ENCODE measurements around the gene ACAA1. TPM values are rescaled to one million over a fixed set of nuclear protein-coding genes. Genes with fewer than 3 reads are reported as not detected.
A peak's percentile ranks its signal among the peaks of the same experiment; 100 is the strongest.

The ACAA1 gene
- total and polyA plus RNA-seq, 2 of the 4 experiments (the other 2 are of a cell fraction), result 30.8 to 62.4 TPM

DNA sequence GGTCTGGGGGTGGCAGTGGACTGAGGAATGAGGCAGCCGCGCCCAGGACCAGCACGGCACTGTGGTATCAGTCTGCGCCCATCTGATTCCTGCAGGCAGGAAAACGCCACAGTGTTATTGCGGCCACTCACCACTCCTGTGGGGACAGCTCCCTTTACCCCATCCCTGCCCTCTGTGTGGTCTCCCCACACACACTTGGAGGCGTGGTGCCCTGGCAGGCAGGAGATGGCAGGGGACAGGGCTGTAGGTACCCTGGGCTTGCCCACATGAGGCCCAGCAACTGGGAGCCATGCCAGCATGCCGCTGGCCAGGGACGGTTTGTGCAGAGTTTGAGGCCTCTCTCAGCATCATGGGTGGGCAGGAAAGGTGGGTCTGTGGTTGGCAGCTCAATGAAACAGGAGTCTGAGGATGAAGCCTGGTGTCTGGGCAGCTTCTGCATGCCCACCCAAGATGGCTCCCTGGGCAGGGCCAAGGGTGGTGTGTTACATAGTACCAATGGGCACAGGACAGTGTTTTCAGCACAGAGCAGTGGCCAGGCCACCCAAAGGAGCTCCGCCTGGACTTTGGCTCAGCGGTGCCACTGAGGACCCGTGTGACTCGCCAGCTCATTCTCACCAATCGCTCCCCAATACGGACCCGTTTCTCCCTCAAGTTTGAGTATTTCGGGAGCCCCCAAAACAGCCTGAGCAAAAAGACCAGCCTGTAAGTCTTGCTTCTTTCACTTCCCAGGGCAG is 27.2 kb downstream of the ACAA1 start:
- POLR2A ChIA-PET (ENCODE audit: unreplicated experiment), result no interaction called here
- H3K4me2 ChIP-seq (ENCODE audit: low read depth, low read length), result no peak overlapping the region
- no peak overlapping the region for H3K18ac ChIP-seq (ENCODE audit: low read depth, low read length)
- ATAC-seq (ENCODE audit: low read depth), result no peak
- H3K4me1 ChIP-seq (ENCODE audit: control insufficient read depth, insufficient read depth, low read length), result no peaks in the 10 kb centered on the region
- H4K8ac ChIP-seq (ENCODE audit: low read depth in 2 of 2, low read length in 2 of 2), result no peak overlapping the region
- no peak overlapping the region for H2AK9ac ChIP-seq (replicated peaks; ENCODE audit: low read depth, low read length, poor library complexity)
- H2AK5ac ChIP-seq (ENCODE audit: low read depth, low read length), result no peak overlapping the region
- CTCF ChIA-PET, result no interaction called here
- peak overlapping the region; percentile 44 for H2AFZ ChIP-seq (replicated peaks; ENCODE audit: low read length, poor library complexity)
- H3K9ac ChIP-seq (ENCODE audit: low read depth, low read length), result no peak overlapping the region
- no peaks in the 10 kb centered on the region for H3K36me3 ChIP-seq (ENCODE audit: control insufficient read depth, insufficient read depth, low read length)
- no peak overlapping the region for H3K23ac ChIP-seq (ENCODE audit: low read depth, low read length)
- no TSS peak for BruUV-seq (replicated peaks)
- WGBS, 2 experiments (ENCODE audit: extremely low coverage in 2 of 2, insufficient read length in 1 of 2), result 93% methylated on average over 10 of the region's 17 CpGs; no CpG with 5 or more reads in 1 of the 2 experiments
- no peak overlapping the region for H3K27ac ChIP-seq (ENCODE audit: insufficient read depth, low read length)
- H2BK120ac ChIP-seq (ENCODE audit: low read depth, low read length), result no peak overlapping the region
- no peak overlapping the region for H3K4me3 ChIP-seq (ENCODE audit: insufficient read depth, low read depth, low read length)
- no peak overlapping the region for H3K4ac ChIP-seq (ENCODE audit: low read depth, low read length)
- H2BK5ac ChIP-seq (ENCODE audit: low read depth, low read length, poor library complexity, severe bottlenecking), result no peak overlapping the region
- no peak overlapping the region for H3K56ac ChIP-seq (ENCODE audit: extremely low read depth, insufficient read depth, low read length)
- no peak overlapping the region for H2BK20ac ChIP-seq (ENCODE audit: low read depth, low read length)
- H4K91ac ChIP-seq (ENCODE audit: insufficient read depth, low read depth, low read length), result no peak overlapping the region
- intact Hi-C loops (cut with micrococcal nuclease) (no loop called here), in situ Hi-C loops (cut with MboI; ENCODE audit: low sequenced_read_pairs) (no loop called here), dilution Hi-C loops (cut with HindIII; ENCODE audit: low sequenced_read_pairs, unreplicated experiment) (no loop called here)
- H4K20me1 ChIP-seq (ENCODE audit: insufficient read depth, low read length), result no peaks in the 10 kb centered on the region
- H4K5ac ChIP-seq (ENCODE audit: low read depth, low read length), result no peak overlapping the region
- no peaks in the 10 kb centered on the region for H3K79me1 ChIP-seq (ENCODE audit: low read depth in 1 of 2, low read length in 2 of 2)
- no peak overlapping the region for H2BK15ac ChIP-seq (ENCODE audit: low read depth, low read length)
- DNase-seq, result no peak
- TF ChIP-seq MAZ (IDR thresholded peaks at IDR 0.05; ENCODE audit: borderline replicate concordance, low read depth, low read length) (no peak), MAFK (IDR thresholded peaks at IDR 0.05; ENCODE audit: low read depth, low read length) (no peak)
- TF ChIP-seq, protein P1, sequence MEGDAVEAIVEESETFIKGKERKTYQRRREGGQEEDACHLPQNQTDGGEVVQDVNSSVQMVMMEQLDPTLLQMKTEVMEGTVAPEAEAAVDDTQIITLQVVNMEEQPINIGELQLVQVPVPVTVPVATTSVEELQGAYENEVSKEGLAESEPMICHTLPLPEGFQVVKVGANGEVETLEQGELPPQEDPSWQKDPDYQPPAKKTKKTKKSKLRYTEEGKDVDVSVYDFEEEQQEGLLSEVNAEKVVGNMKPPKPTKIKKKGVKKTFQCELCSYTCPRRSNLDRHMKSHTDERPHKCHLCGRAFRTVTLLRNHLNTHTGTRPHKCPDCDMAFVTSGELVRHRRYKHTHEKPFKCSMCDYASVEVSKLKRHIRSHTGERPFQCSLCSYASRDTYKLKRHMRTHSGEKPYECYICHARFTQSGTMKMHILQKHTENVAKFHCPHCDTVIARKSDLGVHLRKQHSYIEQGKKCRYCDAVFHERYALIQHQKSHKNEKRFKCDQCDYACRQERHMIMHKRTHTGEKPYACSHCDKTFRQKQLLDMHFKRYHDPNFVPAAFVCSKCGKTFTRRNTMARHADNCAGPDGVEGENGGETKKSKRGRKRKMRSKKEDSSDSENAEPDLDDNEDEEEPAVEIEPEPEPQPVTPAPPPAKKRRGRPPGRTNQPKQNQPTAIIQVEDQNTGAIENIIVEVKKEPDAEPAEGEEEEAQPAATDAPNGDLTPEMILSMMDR (conservative IDR thresholded peaks at IDR 0.05; ENCODE audit: low read depth, low read length), result no peak
- H3K9me3 ChIP-seq (ENCODE audit: control insufficient read depth, insufficient read depth, low read length), result no peaks in the 10 kb centered on the region
- H3K9me1 ChIP-seq (ENCODE audit: insufficient read depth, low read length), result no peaks in the 10 kb centered on the region
- peaks cover 10% of the 10 kb centered on the region for H3K27me3 ChIP-seq (ENCODE audit: control insufficient read depth, insufficient read depth, low read length)
- H3K14ac ChIP-seq (replicated peaks; ENCODE audit: low read depth, low read length), result no peak overlapping the region
